Measurements from ENCODE around the gene PRDM10. TPM values are rescaled to one million over a fixed set of nuclear protein-coding genes. Genes with fewer than 3 reads are reported as not detected.

PRDM10 gene
- total RNA-seq, 1 experiment from 2014 or later: 9.2 TPM

- POLR2A ChIA-PET: no interaction called here
- no peak overlapping the region for H3K9ac ChIP-seq (ENCODE audit: low read length)
- H2AFZ ChIP-seq (ENCODE audit: low read depth, low read length, poor library complexity, severe bottlenecking): no peak overlapping the region
- no TSS peak for BruUV-seq (replicated peaks)
- H4K20me1 ChIP-seq (ENCODE audit: insufficient read depth): no peaks in the 10 kb centered on the region
- H3K9me3 ChIP-seq (ENCODE audit: control insufficient read depth in 1 of 2, insufficient read depth in 1 of 2, low read depth in 1 of 2, low read length in 2 of 2): no peaks in the 10 kb centered on the region
- RAD21 ChIA-PET (ENCODE audit: low non-redundant PET in 1 of 2, low total read pairs in 2 of 2, uncharacterized antibody in 2 of 2, unreplicated experiment in 2 of 2): interaction anchor here in 1 of 2 experiments (0.7 kb wide), 1 partner anchor 359 kb away, joined by 3 read pairs; no protein-coding TSS in a partner anchor
- H3K4me3 ChIP-seq (replicated peaks in 1 of 2; ENCODE audit: low read depth in 1 of 2, low read length in 2 of 2): no peak overlapping the region
- peaks cover 35% of the 10 kb centered on the region for H3K79me2 ChIP-seq (ENCODE audit: insufficient read depth, low read length)
- TF ChIP-seq FOSL1 (IDR thresholded peaks at IDR 0.05; ENCODE audit: low read depth) (no peak), ELF1 (IDR thresholded peaks at IDR 0.05; ENCODE audit: borderline replicate concordance, low read depth) (no peak), YY1 (IDR thresholded peaks at IDR 0.05; ENCODE audit: extremely low read depth, insufficient replicate concordance, low read depth, low read length) (no peak), CEBPB (IDR thresholded peaks at IDR 0.05; ENCODE audit: low read depth) (no peak)
- TF ChIP-seq, protein P1, sequence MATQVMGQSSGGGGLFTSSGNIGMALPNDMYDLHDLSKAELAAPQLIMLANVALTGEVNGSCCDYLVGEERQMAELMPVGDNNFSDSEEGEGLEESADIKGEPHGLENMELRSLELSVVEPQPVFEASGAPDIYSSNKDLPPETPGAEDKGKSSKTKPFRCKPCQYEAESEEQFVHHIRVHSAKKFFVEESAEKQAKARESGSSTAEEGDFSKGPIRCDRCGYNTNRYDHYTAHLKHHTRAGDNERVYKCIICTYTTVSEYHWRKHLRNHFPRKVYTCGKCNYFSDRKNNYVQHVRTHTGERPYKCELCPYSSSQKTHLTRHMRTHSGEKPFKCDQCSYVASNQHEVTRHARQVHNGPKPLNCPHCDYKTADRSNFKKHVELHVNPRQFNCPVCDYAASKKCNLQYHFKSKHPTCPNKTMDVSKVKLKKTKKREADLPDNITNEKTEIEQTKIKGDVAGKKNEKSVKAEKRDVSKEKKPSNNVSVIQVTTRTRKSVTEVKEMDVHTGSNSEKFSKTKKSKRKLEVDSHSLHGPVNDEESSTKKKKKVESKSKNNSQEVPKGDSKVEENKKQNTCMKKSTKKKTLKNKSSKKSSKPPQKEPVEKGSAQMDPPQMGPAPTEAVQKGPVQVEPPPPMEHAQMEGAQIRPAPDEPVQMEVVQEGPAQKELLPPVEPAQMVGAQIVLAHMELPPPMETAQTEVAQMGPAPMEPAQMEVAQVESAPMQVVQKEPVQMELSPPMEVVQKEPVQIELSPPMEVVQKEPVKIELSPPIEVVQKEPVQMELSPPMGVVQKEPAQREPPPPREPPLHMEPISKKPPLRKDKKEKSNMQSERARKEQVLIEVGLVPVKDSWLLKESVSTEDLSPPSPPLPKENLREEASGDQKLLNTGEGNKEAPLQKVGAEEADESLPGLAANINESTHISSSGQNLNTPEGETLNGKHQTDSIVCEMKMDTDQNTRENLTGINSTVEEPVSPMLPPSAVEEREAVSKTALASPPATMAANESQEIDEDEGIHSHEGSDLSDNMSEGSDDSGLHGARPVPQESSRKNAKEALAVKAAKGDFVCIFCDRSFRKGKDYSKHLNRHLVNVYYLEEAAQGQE (IDR thresholded peaks at IDR 0.05; ENCODE audit: low read depth): no peak
- TF ChIP-seq, protein P2, sequence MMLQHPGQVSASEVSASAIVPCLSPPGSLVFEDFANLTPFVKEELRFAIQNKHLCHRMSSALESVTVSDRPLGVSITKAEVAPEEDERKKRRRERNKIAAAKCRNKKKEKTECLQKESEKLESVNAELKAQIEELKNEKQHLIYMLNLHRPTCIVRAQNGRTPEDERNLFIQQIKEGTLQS (IDR thresholded peaks at IDR 0.05): no peak
- TF ChIP-seq, protein P3, sequence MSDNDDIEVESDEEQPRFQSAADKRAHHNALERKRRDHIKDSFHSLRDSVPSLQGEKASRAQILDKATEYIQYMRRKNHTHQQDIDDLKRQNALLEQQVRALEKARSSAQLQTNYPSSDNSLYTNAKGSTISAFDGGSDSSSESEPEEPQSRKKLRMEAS (IDR thresholded peaks at IDR 0.05): no peak
- no peaks in the 10 kb centered on the region for H3K27me3 ChIP-seq (ENCODE audit: insufficient read depth, low read length)
- intact Hi-C loops (cut with micrococcal nuclease): no loop called here
- no peaks in the 10 kb centered on the region for H3K9me2 ChIP-seq (ENCODE audit: insufficient read depth)
- ATAC-seq (no peak), DNase-seq (ENCODE audit: low read depth, low spot score) (no peak)
- no peaks in the 10 kb centered on the region for H3K36me3 ChIP-seq (ENCODE audit: control insufficient read depth in 1 of 2, insufficient read depth in 2 of 2, low read length in 2 of 2)
- H3K4me2 ChIP-seq (ENCODE audit: low read length): no peak overlapping the region
- H3K27ac ChIP-seq (ENCODE audit: low read depth, low read length): no peak overlapping the region
- CTCF ChIA-PET: no interaction called here
- peaks cover 0 to 19% of the 10 kb centered on the region in 2 experiments; a peak in 2 of 4 replicates for H3K4me1 ChIP-seq (ENCODE audit: control insufficient read depth in 1 of 2, insufficient read depth in 2 of 2, low read length in 2 of 2)
Observed at GRCh38 chr11:129998107-129998506, 4.5 kb downstream of the PRDM10 start.
